ENCODE results near the gene ARHGDIA. TPM values are rescaled to one million over a fixed set of nuclear protein-coding genes. Genes with fewer than 3 reads are reported as not detected.

ARHGDIA gene
- polyA plus RNA-seq, 1 donor from 2014 or later: 16.1 TPM

DNA sequence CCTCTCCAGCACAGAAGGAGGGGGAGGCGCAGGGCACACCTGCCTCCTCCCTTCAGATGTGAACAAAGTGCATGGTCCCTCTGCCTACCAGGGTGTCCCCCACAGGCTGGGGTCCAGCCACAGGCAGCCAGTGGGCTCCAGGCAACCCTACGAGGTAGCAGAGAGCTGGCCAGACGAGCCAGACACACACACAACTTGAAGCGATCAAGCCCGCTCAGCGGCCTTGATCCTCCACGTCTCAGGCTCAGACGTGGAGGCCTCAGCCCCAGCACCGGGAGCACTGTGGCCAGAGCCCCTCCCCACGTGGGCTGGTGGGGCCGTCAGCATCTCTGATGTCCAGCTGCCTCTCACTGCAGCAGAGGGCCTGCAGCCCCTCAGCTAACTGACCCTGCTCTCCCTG is 46.5 kb downstream of the ARHGDIA start:
- H3K9ac ChIP-seq (ENCODE audit: low read length): no peak overlapping the region
- H3K4me2 ChIP-seq (ENCODE audit: low read length): no peak overlapping the region
- no peaks in the 10 kb centered on the region for H3K36me3 ChIP-seq (ENCODE audit: insufficient read depth, low read length)
- no peak overlapping the region for H2AFZ ChIP-seq (ENCODE audit: low read depth, low read length)
- no peak overlapping the region for H3K27ac ChIP-seq (ENCODE audit: low read length)
- H3K9me2 ChIP-seq (ENCODE audit: insufficient read depth, low read length): no peaks in the 10 kb centered on the region
- H3K9me3 ChIP-seq (ENCODE audit: low read length): no peaks in the 10 kb centered on the region
- H3K79me2 ChIP-seq (replicated peaks; ENCODE audit: insufficient read depth, low read length): no peaks in the 10 kb centered on the region
- H3F3A ChIP-seq (ENCODE audit: insufficient read depth, low read length, poor library complexity, severe bottlenecking): no peaks in the 10 kb centered on the region
- no peak for TF ChIP-seq MXI1 (conservative IDR thresholded peaks at IDR 0.05; ENCODE audit: poor library complexity, severe bottlenecking)
- TF ChIP-seq RAD21 (conservative IDR thresholded peaks at IDR 0.05): no peak
- TF ChIP-seq, protein P1, sequence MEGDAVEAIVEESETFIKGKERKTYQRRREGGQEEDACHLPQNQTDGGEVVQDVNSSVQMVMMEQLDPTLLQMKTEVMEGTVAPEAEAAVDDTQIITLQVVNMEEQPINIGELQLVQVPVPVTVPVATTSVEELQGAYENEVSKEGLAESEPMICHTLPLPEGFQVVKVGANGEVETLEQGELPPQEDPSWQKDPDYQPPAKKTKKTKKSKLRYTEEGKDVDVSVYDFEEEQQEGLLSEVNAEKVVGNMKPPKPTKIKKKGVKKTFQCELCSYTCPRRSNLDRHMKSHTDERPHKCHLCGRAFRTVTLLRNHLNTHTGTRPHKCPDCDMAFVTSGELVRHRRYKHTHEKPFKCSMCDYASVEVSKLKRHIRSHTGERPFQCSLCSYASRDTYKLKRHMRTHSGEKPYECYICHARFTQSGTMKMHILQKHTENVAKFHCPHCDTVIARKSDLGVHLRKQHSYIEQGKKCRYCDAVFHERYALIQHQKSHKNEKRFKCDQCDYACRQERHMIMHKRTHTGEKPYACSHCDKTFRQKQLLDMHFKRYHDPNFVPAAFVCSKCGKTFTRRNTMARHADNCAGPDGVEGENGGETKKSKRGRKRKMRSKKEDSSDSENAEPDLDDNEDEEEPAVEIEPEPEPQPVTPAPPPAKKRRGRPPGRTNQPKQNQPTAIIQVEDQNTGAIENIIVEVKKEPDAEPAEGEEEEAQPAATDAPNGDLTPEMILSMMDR (IDR thresholded peaks at IDR 0.05; ENCODE audit: poor library complexity, severe bottlenecking): no peak
- TF ChIP-seq TAF1 (IDR thresholded peaks at IDR 0.05; ENCODE audit: low read depth): no peak
- TF ChIP-seq, protein P2, sequence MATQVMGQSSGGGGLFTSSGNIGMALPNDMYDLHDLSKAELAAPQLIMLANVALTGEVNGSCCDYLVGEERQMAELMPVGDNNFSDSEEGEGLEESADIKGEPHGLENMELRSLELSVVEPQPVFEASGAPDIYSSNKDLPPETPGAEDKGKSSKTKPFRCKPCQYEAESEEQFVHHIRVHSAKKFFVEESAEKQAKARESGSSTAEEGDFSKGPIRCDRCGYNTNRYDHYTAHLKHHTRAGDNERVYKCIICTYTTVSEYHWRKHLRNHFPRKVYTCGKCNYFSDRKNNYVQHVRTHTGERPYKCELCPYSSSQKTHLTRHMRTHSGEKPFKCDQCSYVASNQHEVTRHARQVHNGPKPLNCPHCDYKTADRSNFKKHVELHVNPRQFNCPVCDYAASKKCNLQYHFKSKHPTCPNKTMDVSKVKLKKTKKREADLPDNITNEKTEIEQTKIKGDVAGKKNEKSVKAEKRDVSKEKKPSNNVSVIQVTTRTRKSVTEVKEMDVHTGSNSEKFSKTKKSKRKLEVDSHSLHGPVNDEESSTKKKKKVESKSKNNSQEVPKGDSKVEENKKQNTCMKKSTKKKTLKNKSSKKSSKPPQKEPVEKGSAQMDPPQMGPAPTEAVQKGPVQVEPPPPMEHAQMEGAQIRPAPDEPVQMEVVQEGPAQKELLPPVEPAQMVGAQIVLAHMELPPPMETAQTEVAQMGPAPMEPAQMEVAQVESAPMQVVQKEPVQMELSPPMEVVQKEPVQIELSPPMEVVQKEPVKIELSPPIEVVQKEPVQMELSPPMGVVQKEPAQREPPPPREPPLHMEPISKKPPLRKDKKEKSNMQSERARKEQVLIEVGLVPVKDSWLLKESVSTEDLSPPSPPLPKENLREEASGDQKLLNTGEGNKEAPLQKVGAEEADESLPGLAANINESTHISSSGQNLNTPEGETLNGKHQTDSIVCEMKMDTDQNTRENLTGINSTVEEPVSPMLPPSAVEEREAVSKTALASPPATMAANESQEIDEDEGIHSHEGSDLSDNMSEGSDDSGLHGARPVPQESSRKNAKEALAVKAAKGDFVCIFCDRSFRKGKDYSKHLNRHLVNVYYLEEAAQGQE (IDR thresholded peaks at IDR 0.05; ENCODE audit: borderline replicate concordance): no peak
- TF ChIP-seq EZH2 (IDR thresholded peaks at IDR 0.05; ENCODE audit: borderline replicate concordance, insufficient read depth, low read length, poor library complexity, severe bottlenecking): no peak
- no peak for TF ChIP-seq SMC3 (conservative IDR thresholded peaks at IDR 0.05; ENCODE audit: poor library complexity)
- no peak for TF ChIP-seq POLR2AphosphoS5 (IDR thresholded peaks at IDR 0.05)
- no peak for TF ChIP-seq EP300 (conservative IDR thresholded peaks at IDR 0.05; ENCODE audit: poor library complexity, severe bottlenecking)
- peaks cover 8% of the 10 kb centered on the region for H4K20me1 ChIP-seq (ENCODE audit: insufficient read depth)
- H3K27me3 ChIP-seq (ENCODE audit: insufficient read depth, low read depth, low read length): no peaks in the 10 kb centered on the region
- no peak overlapping the region for H3K4me3 ChIP-seq (ENCODE audit: low read length)

- Histone ChIP-seq H2AFZ (ENCODE audit: low read depth, low read length) (no peak overlapping the region), H3K36me3 (ENCODE audit: insufficient read depth, low read length) (no peaks in the 10 kb centered on the region), H4K20me1 (ENCODE audit: insufficient read depth) (peaks cover 8% of the 10 kb centered on the region)
Observed at GRCh38 chr17:81823820-81824550, 47.2 kb downstream of the ARHGDIA start.

More at GRCh38 chr17:81823820-81824550, 47.2 kb downstream of the ARHGDIA start:
- no peak overlapping the region for H3K4me2 ChIP-seq (ENCODE audit: low read length)
- H3K9me3 ChIP-seq (ENCODE audit: low read length): no peaks in the 10 kb centered on the region
- H3K4me3 ChIP-seq (ENCODE audit: low read length): no peak overlapping the region
- H3K27me3 ChIP-seq (ENCODE audit: insufficient read depth, low read depth, low read length): no peaks in the 10 kb centered on the region
- no peaks in the 10 kb centered on the region for H3K9me2 ChIP-seq (ENCODE audit: insufficient read depth, low read length)
- H3K79me2 ChIP-seq (replicated peaks; ENCODE audit: insufficient read depth, low read length): no peaks in the 10 kb centered on the region
- H3K9ac ChIP-seq (ENCODE audit: low read length): no peak overlapping the region
- no peaks in the 10 kb centered on the region for H3F3A ChIP-seq (ENCODE audit: insufficient read depth, low read length, poor library complexity, severe bottlenecking)
- no peak overlapping the region for H3K27ac ChIP-seq (ENCODE audit: low read length)
- TF ChIP-seq EZH2 (IDR thresholded peaks at IDR 0.05; ENCODE audit: borderline replicate concordance, insufficient read depth, low read length, poor library complexity, severe bottlenecking) (no peak), RAD21 (conservative IDR thresholded peaks at IDR 0.05) (no peak), TAF1 (IDR thresholded peaks at IDR 0.05; ENCODE audit: low read depth) (no peak), MXI1 (conservative IDR thresholded peaks at IDR 0.05; ENCODE audit: poor library complexity, severe bottlenecking) (no peak), POLR2AphosphoS5 (IDR thresholded peaks at IDR 0.05) (no peak), SMC3 (conservative IDR thresholded peaks at IDR 0.05; ENCODE audit: poor library complexity) (no peak), EP300 (conservative IDR thresholded peaks at IDR 0.05; ENCODE audit: poor library complexity, severe bottlenecking) (no peak)
- TF ChIP-seq, protein P1 (IDR thresholded peaks at IDR 0.05; ENCODE audit: poor library complexity, severe bottlenecking): no peak
- TF ChIP-seq, protein P2 (IDR thresholded peaks at IDR 0.05; ENCODE audit: borderline replicate concordance): no peak
